Stimulated activated CD8-positive, alpha-beta memory T cell treated with anti-CD3 and anti-CD28 coated beads, Interleukin-4, amount 100 ng/mL, for 48 hours (primary cell): ENCODE results near the gene GLO1.

Experiments used
- DNase-seq: peaks from one replicate; pipeline ENCODE4 v3.0.0-alpha.2; 2020

The GLO1 gene

GRCh38 chr6:38702558-38703397 is at the start of gene GLO1:
Gene GLO1, minus strand, starts transcription at chr6:38703145. Its CDS starts 91 bp downstream, at chr6:38703054.
- DNase-seq: peak; percentile 97

DNA sequence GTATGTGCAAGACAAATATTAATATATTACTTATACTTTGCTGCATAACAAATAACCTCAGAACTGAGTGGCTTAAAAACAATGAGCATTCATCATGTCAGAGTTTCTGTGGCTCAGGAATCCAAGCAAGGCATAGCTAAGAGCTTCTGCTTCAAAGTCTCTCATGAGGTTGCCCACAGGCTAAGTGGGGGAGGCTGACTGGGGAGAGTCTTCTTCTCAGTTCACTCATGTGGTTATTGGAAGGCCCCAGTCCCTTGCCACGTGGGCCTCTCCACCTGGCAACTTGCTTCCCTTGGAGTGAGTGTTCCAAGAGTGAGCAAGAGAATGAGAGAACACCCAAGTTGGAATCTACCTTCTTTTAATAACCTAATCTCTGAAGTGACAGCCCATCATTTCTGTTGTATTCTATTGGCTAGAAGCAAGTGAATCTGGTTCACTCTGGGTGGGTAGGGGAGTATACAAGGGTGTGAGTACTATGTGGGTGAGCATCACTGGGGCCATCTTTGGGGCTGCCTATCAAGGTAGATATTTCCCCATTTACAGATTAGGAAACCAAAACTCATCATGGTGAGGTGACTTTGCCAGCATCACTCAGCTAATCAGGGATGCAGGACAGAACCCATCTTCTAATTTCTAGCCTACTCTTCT is 48.1 kb upstream of the GLO1 start:
- peak; percentile 34 for DNase-seq

- DNase-seq: no peak
Observed at GRCh38 chr6:38749473-38749872, 46.5 kb upstream of the GLO1 start.

DNA sequence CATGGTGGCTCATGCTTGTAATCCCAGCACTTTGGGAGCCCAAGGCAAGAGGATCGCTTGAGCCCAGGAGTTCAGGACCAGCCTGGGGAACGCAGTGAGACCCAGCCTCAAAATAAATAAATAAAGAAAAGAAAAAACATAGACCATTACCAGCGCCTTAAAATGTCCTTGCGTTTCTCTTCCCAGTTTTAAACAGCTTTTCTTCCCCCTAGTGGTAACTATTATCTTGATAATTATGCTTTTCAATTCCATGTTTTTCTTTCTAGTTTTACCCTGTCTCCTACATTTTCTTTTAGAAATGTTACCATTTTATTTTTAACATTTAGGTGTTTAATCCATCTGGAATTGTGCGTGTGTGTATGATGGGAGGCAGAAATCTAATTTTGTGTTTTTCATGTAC is 36.6 kb upstream of the GLO1 start:
- DNase-seq: no peak

DNA sequence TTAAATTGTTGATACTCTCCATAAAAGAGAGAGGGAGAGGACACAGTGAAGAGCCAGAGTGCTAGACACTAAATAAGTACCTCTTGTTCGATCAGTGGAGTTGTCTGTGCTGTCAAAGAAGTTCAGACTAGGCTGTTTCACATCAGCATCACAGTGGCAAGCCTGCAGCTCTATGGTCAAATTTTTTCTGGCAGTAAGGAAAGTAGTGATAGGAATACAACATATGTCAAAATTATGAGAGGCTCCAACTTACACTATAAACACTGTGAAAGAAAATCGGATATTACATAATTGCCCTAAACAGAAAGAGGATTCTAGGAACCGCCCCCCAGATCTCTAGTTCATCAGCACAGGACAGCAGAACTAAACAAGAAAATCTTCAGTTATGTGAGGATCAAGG is 35.3 kb upstream of the GLO1 start:
- DNase-seq: no peak

- no peak for DNase-seq
Observed at GRCh38 chr6:38736951-38737350, 34.0 kb upstream of the GLO1 start.

- no peak for DNase-seq
Observed at GRCh38 chr6:38730140-38730862, 27.4 kb upstream of the GLO1 start.

- no peak for DNase-seq
Observed at GRCh38 chr6:38728203-38728602, 25.3 kb upstream of the GLO1 start.

DNA sequence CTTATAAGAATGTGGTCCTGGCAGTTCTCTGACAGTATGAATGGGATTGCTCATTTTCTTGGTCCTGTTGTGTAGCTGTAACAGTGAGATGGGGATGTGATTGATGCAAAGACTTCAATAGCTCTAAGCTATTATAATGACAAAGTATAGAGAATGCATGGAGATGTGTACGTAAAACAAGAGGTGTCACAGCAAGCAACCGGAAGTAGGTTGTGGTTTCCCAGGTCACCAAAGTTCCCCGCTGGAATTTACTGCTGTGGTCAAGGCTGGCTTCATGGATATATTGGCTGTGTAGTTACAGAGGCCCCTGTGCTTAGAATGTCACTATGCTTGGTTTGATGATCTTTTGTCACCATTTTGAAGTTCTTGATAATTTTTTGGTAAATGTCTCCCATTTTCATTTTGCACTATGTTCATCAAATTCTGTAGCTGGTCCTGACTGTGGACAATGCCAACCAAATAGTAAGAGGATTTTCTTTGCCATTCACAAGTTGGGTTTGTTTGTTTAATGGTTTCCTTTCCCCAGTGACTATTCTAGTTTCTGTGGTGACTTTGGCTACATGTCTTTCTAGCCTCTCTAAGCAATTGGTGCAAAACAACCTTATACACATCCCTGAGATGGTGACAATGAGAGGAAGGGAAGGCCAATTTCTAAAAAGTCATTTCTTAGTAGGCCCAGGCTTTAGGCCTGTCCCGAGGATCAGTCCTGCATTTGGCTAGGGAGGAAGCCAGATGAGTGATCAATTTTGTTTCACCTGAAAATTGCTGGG is 22.7 kb upstream of the GLO1 start:
- no peak for DNase-seq

DNA sequence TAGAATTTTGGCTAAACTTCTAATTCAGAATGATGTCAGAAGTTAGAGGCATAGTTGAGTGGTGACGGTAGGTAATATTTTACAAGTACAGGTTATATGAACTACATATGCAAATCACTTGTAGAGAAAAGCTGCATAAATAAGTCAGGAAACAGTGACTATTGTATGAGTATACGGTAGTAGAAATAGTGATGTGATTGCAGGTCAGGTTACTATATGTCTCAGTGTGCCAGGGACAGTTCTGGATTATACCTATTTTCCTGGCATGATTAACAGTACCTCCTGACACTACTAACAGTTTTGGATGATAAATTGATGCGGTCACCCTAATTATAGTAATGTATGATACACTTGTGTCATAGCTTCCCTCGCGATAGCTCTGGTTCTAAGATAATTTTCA is 21.4 kb upstream of the GLO1 start:
- DNase-seq: no peak

DNA sequence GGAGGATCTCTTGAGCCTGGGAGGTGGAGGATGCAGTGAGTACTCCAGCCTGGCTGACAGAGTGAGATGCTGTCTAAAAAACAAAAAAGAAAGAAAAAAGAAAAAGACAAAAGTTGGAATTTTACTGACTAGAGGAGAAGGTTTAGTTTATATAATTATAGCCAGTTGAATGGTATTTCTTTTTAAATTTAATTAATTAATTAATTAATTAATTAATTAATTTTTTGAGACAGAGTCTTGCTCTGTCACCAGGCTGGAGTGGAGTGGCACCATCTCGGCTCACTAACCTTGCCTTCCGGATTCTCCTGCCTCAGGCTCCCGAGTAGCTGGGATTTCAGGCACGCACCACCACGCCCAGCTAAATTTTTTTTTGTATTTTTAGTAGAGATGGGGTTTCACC is 20.8 kb upstream of the GLO1 start:
- DNase-seq: no peak

GRCh38 chr6:38722727-38723334 is 19.9 kb upstream of the GLO1 start:
- DNase-seq: no peak

GRCh38 chr6:38722038-38722437 is 19.1 kb upstream of the GLO1 start:
- no peak for DNase-seq

DNA sequence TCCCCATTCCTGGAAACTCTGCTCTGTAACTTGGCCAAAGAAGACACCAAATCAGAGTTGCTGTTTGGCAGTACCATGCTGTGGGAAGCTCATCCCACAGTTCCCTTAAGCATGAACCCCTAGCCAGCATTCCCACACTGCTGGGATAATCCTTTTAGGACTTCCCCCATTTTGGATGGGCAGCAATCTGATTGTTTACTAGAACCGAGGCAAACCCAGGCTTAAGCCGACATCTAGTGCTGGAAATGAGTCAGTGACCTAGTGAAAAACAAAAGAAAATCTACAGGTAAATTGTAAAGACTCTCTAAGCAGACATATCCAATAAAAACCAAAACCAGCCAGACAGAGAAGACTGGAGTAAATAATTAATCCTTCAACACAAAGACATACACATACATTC is 17.4 kb upstream of the GLO1 start:
- no peak for DNase-seq

GRCh38 chr6:38719358-38719757 is 16.4 kb upstream of the GLO1 start:
- no peak for DNase-seq

DNA sequence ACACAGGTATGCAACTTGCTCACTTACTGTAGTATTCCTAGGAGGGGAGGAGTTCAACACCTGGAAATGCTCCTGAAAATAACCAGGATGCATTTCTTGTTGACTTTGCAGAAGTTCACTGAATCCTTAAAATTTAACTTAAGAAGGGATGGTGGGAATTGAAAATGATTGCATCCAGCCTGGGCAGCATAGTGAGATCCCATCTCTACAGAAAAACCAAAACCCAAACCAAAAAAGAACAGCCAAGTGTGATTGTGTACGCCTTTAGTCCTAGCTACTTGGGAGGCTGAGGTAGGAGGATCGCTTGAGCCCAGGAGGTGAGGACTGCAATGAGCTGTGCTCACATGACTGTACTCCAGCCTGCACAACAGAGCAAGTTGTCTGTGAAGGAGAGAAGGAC is 13.9 kb upstream of the GLO1 start:
- no peak for DNase-seq

GRCh38 chr6:38715016-38715689 is 12.2 kb upstream of the GLO1 start, which contains the start of gene DNAH8:
Gene DNAH8, plus strand, starts transcription at chr6:38715311. Its CDS starts 7,499 bp downstream, at chr6:38722810.
- DNase-seq: peak; percentile 44

DNA sequence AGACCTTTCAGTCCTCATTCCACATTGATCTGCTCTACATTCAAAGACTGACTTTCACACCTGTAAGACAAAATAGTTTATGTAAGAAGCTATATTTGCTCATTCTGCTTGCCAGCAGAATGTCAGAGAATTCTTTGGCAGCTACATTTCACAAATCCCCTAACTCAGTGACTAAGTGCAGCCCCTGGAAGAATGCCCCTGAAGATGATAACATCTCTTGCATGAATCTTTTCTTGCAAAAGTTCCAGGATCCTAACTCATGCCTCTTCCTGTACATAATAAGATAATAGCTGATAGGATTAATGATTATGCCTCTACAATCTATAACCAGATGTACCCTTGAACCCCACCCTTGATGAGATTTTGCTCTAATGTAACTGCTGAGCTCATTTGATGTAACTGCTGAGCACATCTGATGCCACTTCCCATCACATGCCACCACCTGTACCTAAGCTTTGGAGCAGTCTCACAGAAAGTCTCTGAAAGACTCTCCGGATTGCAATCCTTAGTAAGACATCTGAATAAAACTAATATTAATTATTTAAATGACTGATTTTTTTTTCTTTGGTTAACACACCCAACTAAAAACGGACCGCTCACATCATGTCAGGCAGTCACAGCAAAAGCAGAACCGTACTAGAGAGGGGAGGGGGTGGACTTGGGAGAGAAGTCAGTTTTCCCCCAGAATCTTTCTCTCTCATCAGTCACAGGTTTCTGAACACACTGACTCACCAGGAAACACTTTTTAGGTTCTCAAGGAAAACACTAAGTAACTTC is 11.5 kb upstream of the GLO1 start:
- no peak for DNase-seq

GRCh38 chr6:38713812-38714211 is 10.9 kb upstream of the GLO1 start:
- DNase-seq: peak; percentile 74

DNA sequence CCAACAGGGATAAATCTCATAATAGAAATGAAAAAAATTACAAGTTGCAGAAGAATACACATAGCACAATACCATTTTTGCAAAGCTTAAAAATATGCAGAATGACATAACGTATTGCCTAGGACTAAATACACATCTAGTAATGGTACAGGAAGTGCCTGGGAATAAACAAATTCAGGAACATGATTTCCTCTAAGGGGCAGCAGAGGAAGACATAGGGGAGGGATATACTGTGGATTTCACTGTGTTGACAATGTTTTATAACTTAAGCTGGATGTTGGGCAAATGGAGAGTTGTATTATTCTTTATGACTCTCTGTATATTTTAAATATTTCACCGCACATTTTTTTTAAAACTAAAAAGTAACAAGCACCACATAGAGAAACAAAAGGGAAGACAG is 5.6 kb upstream of the GLO1 start:
- DNase-seq: no peak

DNA sequence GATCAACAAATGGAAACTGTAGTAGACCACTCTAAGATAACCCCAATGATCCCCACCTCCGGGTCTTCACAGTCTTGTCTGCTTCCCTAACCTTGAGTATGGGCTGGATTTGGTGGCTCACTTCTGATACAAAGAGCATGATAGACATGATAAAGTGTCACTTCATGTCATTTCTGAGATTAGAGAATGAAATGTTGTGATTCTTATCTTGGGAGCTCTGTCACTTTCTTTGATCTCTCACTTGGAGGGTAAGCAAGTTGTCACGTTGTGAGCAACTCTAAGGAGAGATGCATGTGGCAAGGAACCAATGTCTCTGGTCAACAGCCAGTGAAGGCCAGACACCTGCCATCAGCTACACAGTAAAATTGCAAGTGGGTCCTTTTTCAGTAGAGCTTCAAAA is 3.0 kb upstream of the GLO1 start:
- DNase-seq: no peak
